Endothelial cell of umbilical vein (primary cell): Measurements from ENCODE around the gene RTKN.

Source experiments
- EZH2 ChIP-seq: IDR thresholded peaks from 2 replicates; pipeline ENCODE4 v1.6.1; 2012; ENCODE audit warnings: borderline replicate concordance, low read depth, mild to moderate bottlenecking, moderate library complexity, low read length, inconsistent platforms; ENCODE audit not compliant: severe bottlenecking
- POLR2A ChIP-seq: IDR thresholded peaks from 2 replicates; pipeline ENCODE4 v1.6.1; 2012; ENCODE audit warnings: low read depth, mild to moderate bottlenecking, control low read depth, low read length
- POLR2AphosphoS5 ChIP-seq: IDR thresholded peaks from 2 replicates; pipeline ENCODE4 v1.6.1; 2012; ENCODE audit warnings: low read depth, mild to moderate bottlenecking, control low read depth, low read length, moderate library complexity; ENCODE audit not compliant: insufficient read depth
- TF ChIP-seq, protein P1 (sequence below), 2 donors: IDR thresholded peaks; 1 replicate in 1 of 2; 2 replicates in 1 of 2; pipeline ENCODE4 v1.5.1; 2011; ENCODE audit warnings: low read length in 2 of 2, mild to moderate bottlenecking in 2 of 2, moderate library complexity in 2 of 2, control low read depth in 1 of 2, inconsistent platforms in 1 of 2, low read depth in 1 of 2; ENCODE audit not compliant: insufficient read depth in 1 of 2; ENCODE audit errors: extremely low read depth in 1 of 2

DNA sequence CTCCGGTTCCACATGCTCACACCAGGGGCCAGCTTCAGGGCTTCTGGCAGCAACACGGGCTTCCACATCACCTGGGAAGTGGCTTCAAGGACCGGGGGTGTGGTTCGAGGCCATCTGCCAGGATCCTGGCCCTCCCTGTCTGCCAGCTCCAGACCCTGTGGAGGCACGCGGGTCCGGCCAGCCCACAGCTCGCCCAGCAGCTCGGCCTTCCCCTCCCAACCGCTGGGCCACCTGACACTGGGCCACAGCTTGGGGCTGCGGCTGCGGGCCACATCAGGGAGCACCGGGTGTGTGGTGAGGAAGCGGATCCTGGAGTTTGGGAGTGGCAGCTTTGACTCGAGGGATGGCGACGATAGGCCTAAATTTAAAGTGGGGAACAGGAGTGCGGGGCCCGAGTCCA is 27.3 kb downstream of the RTKN start:
- TF ChIP-seq POLR2AphosphoS5 (no peak), POLR2A (no peak), EZH2 (no peak)
- TF ChIP-seq, protein P1, sequence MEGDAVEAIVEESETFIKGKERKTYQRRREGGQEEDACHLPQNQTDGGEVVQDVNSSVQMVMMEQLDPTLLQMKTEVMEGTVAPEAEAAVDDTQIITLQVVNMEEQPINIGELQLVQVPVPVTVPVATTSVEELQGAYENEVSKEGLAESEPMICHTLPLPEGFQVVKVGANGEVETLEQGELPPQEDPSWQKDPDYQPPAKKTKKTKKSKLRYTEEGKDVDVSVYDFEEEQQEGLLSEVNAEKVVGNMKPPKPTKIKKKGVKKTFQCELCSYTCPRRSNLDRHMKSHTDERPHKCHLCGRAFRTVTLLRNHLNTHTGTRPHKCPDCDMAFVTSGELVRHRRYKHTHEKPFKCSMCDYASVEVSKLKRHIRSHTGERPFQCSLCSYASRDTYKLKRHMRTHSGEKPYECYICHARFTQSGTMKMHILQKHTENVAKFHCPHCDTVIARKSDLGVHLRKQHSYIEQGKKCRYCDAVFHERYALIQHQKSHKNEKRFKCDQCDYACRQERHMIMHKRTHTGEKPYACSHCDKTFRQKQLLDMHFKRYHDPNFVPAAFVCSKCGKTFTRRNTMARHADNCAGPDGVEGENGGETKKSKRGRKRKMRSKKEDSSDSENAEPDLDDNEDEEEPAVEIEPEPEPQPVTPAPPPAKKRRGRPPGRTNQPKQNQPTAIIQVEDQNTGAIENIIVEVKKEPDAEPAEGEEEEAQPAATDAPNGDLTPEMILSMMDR (IDR thresholded peaks at IDR 0.05; ENCODE audit: extremely low read depth in 1 of 2, insufficient read depth in 1 of 2, low read depth in 1 of 2, low read length in 2 of 2), result no peak
